Psoas muscle (tissue), 8 donors: ENCODE results near the gene C1QB. TPM values are rescaled to one million over a fixed set of nuclear protein-coding genes. Genes with fewer than 3 reads are reported as not detected.

Source experiments
- ATAC-seq, 4 donors: fragments of 200-7000 bp; cut with Tn5 transposase; one replicate each; pipeline ENCODE4 v1.9.1; 2020; ENCODE audit warnings: moderate library complexity in 3 of 4, mild to moderate bottlenecking in 2 of 4
- DNase-seq, 2 donors: peaks; one replicate each; pipeline ENCODE4 v3.0.0-alpha.2; 2020
- H3K27ac ChIP-seq: fragments of 200-600 bp; one replicate; pipeline ENCODE4 v1.8.0; 2022
- H3K27me3 ChIP-seq, 3 donors: fragments of 200-600 bp in 1 of 3; one replicate each; pipeline versions ENCODE4 v1.6.1 to v1.8.0; 2013 to 2022; ENCODE audit warnings: low read length in 2 of 3, mild to moderate bottlenecking in 2 of 3, moderate library complexity in 1 of 3; ENCODE audit not compliant: insufficient read depth in 3 of 3
- H3K36me3 ChIP-seq, 2 donors: fragments of 200-600 bp in 1 of 2; one replicate each; pipeline versions ENCODE4 v1.6.1 to v1.8.0; 2013 to 2022; ENCODE audit warnings: low read depth in 1 of 2, mild to moderate bottlenecking in 1 of 2, moderate library complexity in 1 of 2; ENCODE audit not compliant: insufficient read depth in 1 of 2
- H3K4me1 ChIP-seq: fragments of 200-600 bp; one replicate; pipeline ENCODE4 v1.8.0; 2022
- H3K4me3 ChIP-seq: fragments of 200-600 bp; one replicate; pipeline ENCODE4 v1.8.0; 2022; ENCODE audit warnings: mild to moderate bottlenecking
- H3K9me3 ChIP-seq: fragments of 200-600 bp; one replicate; pipeline ENCODE4 v1.8.0; 2022
- WGBS, 3 donors: extraction: QIAGEN DNeasy Blood & Tissue Kit; methylation state at CpG; one replicate each; pipeline versions ENCODE4 v1.1.6 to v1.1.7; 2013; 5-methylcytosine and 5-hydroxymethylcytosine counted together
- intact Hi-C, 2 donors: fragments of 100-400 bp; cut with DNase I; formaldehyde crosslinking; loops; one replicate each; pipeline versions ENCODE4 v1.11.0 to v1.14.2; 2022
- polyA plus RNA-seq, 3 donors: library from polyadenylated mRNA; stranded (reverse); fragments of 200-250 nt; gene quantifications; one replicate each; pipeline ENCODE4 v1.2.3, GENCODE V29; 2013
- total RNA-seq, 4 donors: library from RNA; stranded (reverse); fragmentation: NEBNext Ultra II Directional in 2 of 4; extraction: Animal tissue kit (Norgen Biotek cat#: 25700) in 2 of 4; gene quantifications; one replicate each; pipeline versions ENCODE4 v1.2.1 to v1.2.4, GENCODE V29; 2021 to 2023
- TF ChIP-seq, protein P1 (sequence below): fragments of 200-600 bp; IDR thresholded peaks from one replicate; pipeline ENCODE4 v1.8.0; 2022; ENCODE audit warnings: antibody characterized with exemption
- donor health status: healthy with polysubstance abuse.
- donor health status: DM: no; HTN: no; CAD: no; lungs with moderate emphysema.
- donor health status: Bipolar disorder and iron deficiency.
- donor health status: healthy.
- donor health status: DM: yes; HTN: yes; CAD: no.
- donor health status: DM: no; HTN: no; CAD: no.
- donor health status: DM: no; HTN: no; CAD: no.
- donor health status: DM: yes; HTN: yes; CAD: no.

Gene C1QB
- total and polyA plus RNA-seq, 7 donors = 14.8 to 47.6 (median 25.6) TPM

DNA sequence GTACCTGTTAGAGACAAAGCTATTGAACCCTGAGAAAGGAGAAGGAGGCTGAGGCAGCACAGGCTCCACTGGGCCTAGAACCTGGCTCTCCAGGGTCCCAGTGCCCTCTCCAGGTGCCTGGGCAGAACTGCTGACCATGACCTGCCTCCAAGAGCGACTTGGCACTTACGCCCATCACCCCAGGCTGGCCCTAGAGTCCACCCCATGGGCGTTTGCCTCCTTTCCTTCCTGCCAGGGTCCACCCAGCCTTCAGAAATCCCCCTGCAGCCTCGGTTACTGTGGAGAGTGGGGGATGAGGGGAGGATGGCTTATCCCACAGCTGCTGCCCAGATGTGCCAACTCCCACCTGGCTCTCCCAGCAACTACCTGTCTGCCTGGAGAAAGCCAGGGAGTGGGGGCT is 31.3 kb upstream of the C1QB start:
- H3K4me1 ChIP-seq = no peaks in the 10 kb centered on the region
- DNase-seq (peak in 1 of 2 donors; percentile 12), ATAC-seq (no peak)
- H3K4me3 ChIP-seq = no peak overlapping the region
- TF ChIP-seq, protein P1, sequence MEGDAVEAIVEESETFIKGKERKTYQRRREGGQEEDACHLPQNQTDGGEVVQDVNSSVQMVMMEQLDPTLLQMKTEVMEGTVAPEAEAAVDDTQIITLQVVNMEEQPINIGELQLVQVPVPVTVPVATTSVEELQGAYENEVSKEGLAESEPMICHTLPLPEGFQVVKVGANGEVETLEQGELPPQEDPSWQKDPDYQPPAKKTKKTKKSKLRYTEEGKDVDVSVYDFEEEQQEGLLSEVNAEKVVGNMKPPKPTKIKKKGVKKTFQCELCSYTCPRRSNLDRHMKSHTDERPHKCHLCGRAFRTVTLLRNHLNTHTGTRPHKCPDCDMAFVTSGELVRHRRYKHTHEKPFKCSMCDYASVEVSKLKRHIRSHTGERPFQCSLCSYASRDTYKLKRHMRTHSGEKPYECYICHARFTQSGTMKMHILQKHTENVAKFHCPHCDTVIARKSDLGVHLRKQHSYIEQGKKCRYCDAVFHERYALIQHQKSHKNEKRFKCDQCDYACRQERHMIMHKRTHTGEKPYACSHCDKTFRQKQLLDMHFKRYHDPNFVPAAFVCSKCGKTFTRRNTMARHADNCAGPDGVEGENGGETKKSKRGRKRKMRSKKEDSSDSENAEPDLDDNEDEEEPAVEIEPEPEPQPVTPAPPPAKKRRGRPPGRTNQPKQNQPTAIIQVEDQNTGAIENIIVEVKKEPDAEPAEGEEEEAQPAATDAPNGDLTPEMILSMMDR = no peak
- no peak overlapping the region for H3K27ac ChIP-seq
- H3K27me3 ChIP-seq = peaks cover 3 to 93% (median 32%) of the 10 kb centered on the region in 3 donors
- no peaks in the 10 kb centered on the region for H3K36me3 ChIP-seq
- WGBS, 3 donors = 35 to 44% (median 35%) methylated on average over 4 of the region's 4 CpGs
- H3K9me3 ChIP-seq = no peaks in the 10 kb centered on the region
- intact Hi-C loops = no loop called here

DNA sequence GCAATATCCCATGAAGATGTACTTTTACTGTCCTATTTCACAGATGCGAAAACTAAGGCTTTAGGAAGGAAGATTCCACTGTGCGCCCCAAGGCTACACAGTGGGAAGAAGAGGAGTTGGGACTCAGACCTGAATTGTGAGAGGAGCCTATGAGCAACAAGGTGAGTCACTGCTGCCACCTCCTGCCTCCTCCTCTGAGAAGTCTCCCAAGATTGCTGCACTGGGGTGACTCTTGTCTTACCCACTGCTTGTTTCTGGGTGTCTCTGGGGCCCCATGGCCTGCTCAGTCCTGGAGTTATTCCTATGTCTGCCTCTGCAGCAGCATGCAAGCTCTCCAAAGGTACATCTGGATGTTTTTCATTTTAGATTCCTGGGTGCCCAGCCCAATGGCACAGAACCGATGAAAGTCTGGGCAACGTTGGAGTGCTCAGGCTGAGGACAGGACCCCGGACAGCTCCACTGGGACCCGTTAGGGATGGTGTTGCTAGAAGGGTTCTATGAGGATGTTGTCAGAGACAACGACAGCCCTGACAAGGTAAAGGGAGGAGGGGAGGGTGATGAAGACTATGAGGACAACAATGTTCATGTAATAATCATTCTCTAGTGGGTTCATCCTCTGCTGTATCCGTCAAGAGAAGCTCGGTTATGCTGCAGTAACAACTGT is 27.6 kb upstream of the C1QB start:
- no peak overlapping the region for H3K27ac ChIP-seq

DNA sequence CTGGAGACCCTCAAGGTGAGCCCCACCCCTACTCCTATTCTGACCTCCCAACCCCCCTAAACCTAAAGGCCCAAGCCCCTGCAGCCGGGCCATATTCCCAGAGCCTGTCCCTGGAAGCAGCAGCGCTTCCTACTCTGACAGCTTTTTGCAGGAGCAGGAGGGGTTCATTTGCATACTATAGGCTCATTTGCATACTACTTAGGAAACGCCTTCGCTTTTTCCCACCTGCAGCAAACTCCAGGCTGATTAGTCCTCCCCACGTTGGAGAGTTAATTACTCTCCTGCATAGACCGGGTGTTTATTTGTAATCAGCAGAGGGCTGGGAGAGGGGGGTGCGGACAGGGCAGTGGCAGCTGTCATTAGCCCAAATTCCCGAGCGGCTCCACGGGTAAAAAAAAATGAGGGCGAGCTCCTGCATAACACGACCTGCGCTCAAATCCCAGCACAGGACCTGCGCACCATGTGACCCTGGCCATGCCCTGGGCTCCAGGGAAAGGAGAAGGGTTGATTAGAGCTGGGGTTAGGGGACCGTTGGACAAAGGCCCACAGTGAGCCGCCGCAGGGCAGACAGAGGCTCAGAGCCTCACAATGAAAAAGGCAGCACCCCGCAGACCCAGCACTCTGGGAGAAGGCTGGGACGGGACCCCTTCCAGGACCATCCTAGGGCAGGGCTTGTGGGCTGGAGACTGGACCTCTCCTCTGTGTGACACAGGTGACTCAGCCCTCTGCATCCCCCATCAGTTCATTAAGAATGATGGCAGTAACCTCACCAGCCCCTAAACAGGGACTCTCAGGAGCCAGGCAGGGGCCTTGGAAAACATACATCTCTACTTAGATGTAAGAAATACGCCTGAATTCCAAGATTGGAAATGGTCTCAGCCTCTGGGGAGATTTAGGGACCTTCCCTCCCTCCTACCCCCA is 26.5 kb upstream of the C1QB start:
- intact Hi-C loops = no loop called here
- Histone ChIP-seq H3K9me3 (no peaks in the 10 kb centered on the region), H3K27me3 (peaks cover 0 to 69% (median 22%) of the 10 kb centered on the region in 3 donors), H3K36me3 (no peaks in the 10 kb centered on the region), H3K27ac (no peak overlapping the region), H3K4me1 (no peaks in the 10 kb centered on the region), H3K4me3 (no peak overlapping the region)
- WGBS, 3 donors = 13 to 18% (median 14%) methylated on average over 20 of the region's 20 CpGs
- ATAC-seq (no peak), DNase-seq (peak in 1 of 2 donors; percentile 28)
- TF ChIP-seq, protein P1 = no peak

More for the DNA sequence above, 27.6 kb upstream of the C1QB start:
- H3K4me3 ChIP-seq = no peak overlapping the region
- intact Hi-C loops = no loop called here
- peak in 1 of 2 donors; percentile 39 for DNase-seq
- H3K4me1 ChIP-seq = no peaks in the 10 kb centered on the region
- 28 to 31% (median 30%) methylated on average over 9 of the region's 9 CpGs for WGBS, 3 donors
- peaks cover 3 to 78% (median 24%) of the 10 kb centered on the region in 3 donors for H3K27me3 ChIP-seq
- ATAC-seq = no peak
- H3K9me3 ChIP-seq = no peaks in the 10 kb centered on the region
- H3K36me3 ChIP-seq = no peaks in the 10 kb centered on the region
- TF ChIP-seq, protein P1 = no peak

DNA sequence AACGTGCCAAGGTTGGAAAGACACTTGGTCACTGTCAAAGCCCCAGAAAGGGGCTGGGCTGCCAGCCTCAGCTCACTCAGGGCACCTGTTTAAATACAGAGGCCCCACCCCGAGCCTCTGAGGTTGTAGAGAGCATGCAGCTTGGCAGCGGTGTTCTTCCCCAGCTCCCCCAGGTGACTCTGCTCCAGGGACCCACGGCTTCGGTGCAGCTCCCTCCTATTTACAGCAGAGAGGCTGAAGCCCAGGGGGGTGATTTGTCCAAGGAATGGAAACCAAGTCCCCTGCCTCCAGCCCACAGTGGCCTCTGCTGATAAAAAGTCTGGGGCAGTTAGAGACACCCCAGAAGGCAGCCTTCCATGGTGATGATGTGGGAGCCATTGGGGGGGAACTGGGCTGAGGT is 25.7 kb upstream of the C1QB start:
- H3K9me3 ChIP-seq = no peaks in the 10 kb centered on the region
- TF ChIP-seq, protein P1 = no peak
- no peak overlapping the region for H3K4me3 ChIP-seq
- intact Hi-C loops = no loop called here
- ATAC-seq (no peak), DNase-seq (peak in 1 of 2 donors; percentile 29)
- WGBS, 3 donors = 51 to 56% (median 55%) methylated on average over 5 of the region's 5 CpGs
- no peaks in the 10 kb centered on the region for H3K36me3 ChIP-seq
- no peaks in the 10 kb centered on the region for H3K4me1 ChIP-seq
- H3K27ac ChIP-seq = no peak overlapping the region
- H3K27me3 ChIP-seq = peaks cover 0 to 62% (median 16%) of the 10 kb centered on the region in 3 donors
